Endothelial cell of umbilical vein (primary cell): ENCODE data around the gene CAP2. TPM values are rescaled to one million over a fixed set of nuclear protein-coding genes. Genes with fewer than 3 reads are reported as not detected.

Experiments
- BruUV-seq: library from RNA; stranded (reverse); fragments of 400-500 nt; replicated peaks from 2 replicates; lab custom pipeline; 2021; lab: Mats Ljungman, UMichigan
- CTCF ChIA-PET: fragments of 300-600, 350-600 bp; sonication (Branson Sonifier 250); formaldehyde crosslinking; loops from one replicate; lab custom pipeline; 2021; ENCODE audit warnings: antibody characterized with exemption, inconsistent platforms; lab: Charles Lee
- POLR2A ChIA-PET: fragments of 300-600, 350-600 bp; sonication (Branson Sonifier 250); formaldehyde crosslinking; loops from one replicate; lab custom pipeline; 2021; ENCODE audit warnings: antibody characterized with exemption, inconsistent platforms; lab: Charles Lee
- DNase-seq: peaks from one replicate; pipeline ENCODE4 v3.0.0-alpha.2; 2011; ENCODE audit warnings: low read depth, low spot score
- FAIRE-seq: peaks from 2 replicates; lab custom pipeline; 2011; peaks lifted over from hg19 to GRCh38; lab: Jason Lieb, UNC
- H2AFZ ChIP-seq: 2 replicates; pipeline ENCODE4 v1.6.0; 2012; ENCODE audit warnings: low read depth, low read length, control low read depth, inconsistent platforms
- H3K27ac ChIP-seq: 2 replicates; pipeline ENCODE4 v1.5.1; 2011; ENCODE audit warnings: low read depth, mild to moderate bottlenecking, control low read depth, low read length, moderate library complexity; ENCODE audit not compliant: insufficient read depth
- H3K27me3 ChIP-seq, 2 experiments: 2 replicates each; pipeline versions ENCODE4 v1.6.0 to v1.6.1; 2011; ENCODE audit warnings: low read length in 2 of 2, mixed read lengths in 1 of 2; ENCODE audit not compliant: control insufficient read depth in 2 of 2, insufficient read depth in 2 of 2
- H3K36me3 ChIP-seq, 2 experiments: 2 replicates in 1 of 2; 3 replicates in 1 of 2; pipeline ENCODE4 v1.5.1; 2011; ENCODE audit warnings: low read length in 2 of 2, mild to moderate bottlenecking in 1 of 2, moderate library complexity in 1 of 2; ENCODE audit not compliant: control insufficient read depth in 2 of 2, insufficient read depth in 2 of 2; ENCODE audit errors: extremely low read depth in 1 of 2
- H3K4me1 ChIP-seq: 3 replicates; pipeline ENCODE4 v1.5.1; 2011; ENCODE audit warnings: mild to moderate bottlenecking, low read length; ENCODE audit not compliant: control insufficient read depth, insufficient read depth; ENCODE audit errors: extremely low read depth
- H3K4me2 ChIP-seq: 2 replicates; pipeline ENCODE4 v1.6.1; 2011; ENCODE audit warnings: low read length, control low read depth, mixed read lengths; ENCODE audit not compliant: insufficient read depth
- H3K4me3 ChIP-seq, 3 experiments: fragments of 200-600 bp in 1 of 3; sonication (generic), shearing (Covaris generic) in 1 of 3; replicated peaks in 1 of 3; 2 replicates each; pipeline ENCODE4 v1.5.1; 2011 to 2016; ENCODE audit warnings: control low read depth in 3 of 3, low read length in 3 of 3, mild to moderate bottlenecking in 2 of 3, inconsistent platforms in 1 of 3, low read depth in 1 of 3, moderate library complexity in 1 of 3; ENCODE audit not compliant: insufficient read depth in 1 of 3
- H3K79me2 ChIP-seq: 2 replicates; pipeline ENCODE4 v1.6.0; 2012; ENCODE audit warnings: low read length, inconsistent platforms; ENCODE audit not compliant: control insufficient read depth, insufficient read depth
- H3K9ac ChIP-seq: replicated peaks from 2 replicates; pipeline ENCODE3; 2011; ENCODE audit warnings: low read length, control low read depth; ENCODE audit not compliant: insufficient read depth; ENCODE audit errors: extremely low read depth
- H3K9me1 ChIP-seq: replicated peaks from 3 replicates; pipeline ENCODE4 v1.6.0; 2011; ENCODE audit warnings: mild to moderate bottlenecking, low read length; ENCODE audit not compliant: control insufficient read depth, insufficient read depth; ENCODE audit errors: extremely low read depth
- H3K9me3 ChIP-seq: replicated peaks from 2 replicates; pipeline ENCODE4 v1.5.1; 2012; ENCODE audit warnings: low read length, inconsistent platforms; ENCODE audit not compliant: control insufficient read depth, insufficient read depth
- H4K20me1 ChIP-seq: replicated peaks from 2 replicates; pipeline ENCODE3; 2011; ENCODE audit warnings: mild to moderate bottlenecking, low read length; ENCODE audit not compliant: control insufficient read depth, insufficient read depth; ENCODE audit errors: extremely low read depth
- EZH2 ChIP-seq: IDR thresholded peaks from 2 replicates; pipeline ENCODE4 v1.6.1; 2012; ENCODE audit warnings: borderline replicate concordance, low read depth, mild to moderate bottlenecking, moderate library complexity, low read length, inconsistent platforms; ENCODE audit not compliant: severe bottlenecking
- FOS ChIP-seq: IDR thresholded peaks from 2 replicates; pipeline ENCODE4 v1.6.1; 2011; ENCODE audit warnings: mild to moderate bottlenecking, low read length, moderate library complexity, borderline replicate concordance; ENCODE audit not compliant: insufficient read depth
- GATA2 ChIP-seq: IDR thresholded peaks from 2 replicates; pipeline ENCODE4 v1.7.0; 2011; ENCODE audit warnings: low read depth, mild to moderate bottlenecking, moderate library complexity, mixed read lengths, low read length; ENCODE audit not compliant: insufficient read length, insufficient read depth
- JUN ChIP-seq: IDR thresholded peaks from 2 replicates; pipeline ENCODE4 v1.6.1; 2011; ENCODE audit warnings: borderline replicate concordance, low read depth; ENCODE audit not compliant: insufficient read length, insufficient read depth
- MAX ChIP-seq: IDR thresholded peaks from 2 replicates; pipeline ENCODE4 v1.6.1; 2011; ENCODE audit not compliant: insufficient read depth, insufficient read length
- MYC ChIP-seq: IDR thresholded peaks from one replicate; pipeline ENCODE4 v1.6.1; 2011; ENCODE audit warnings: mild to moderate bottlenecking, low read depth, low read length
- POLR2A ChIP-seq: IDR thresholded peaks from 2 replicates; pipeline ENCODE4 v1.6.1; 2012; ENCODE audit warnings: low read depth, mild to moderate bottlenecking, control low read depth, low read length
- POLR2AphosphoS5 ChIP-seq: IDR thresholded peaks from 2 replicates; pipeline ENCODE4 v1.6.1; 2012; ENCODE audit warnings: low read depth, mild to moderate bottlenecking, control low read depth, low read length, moderate library complexity; ENCODE audit not compliant: insufficient read depth
- dilution Hi-C: fragments of 300-500 bp; cut with MboI; formaldehyde crosslinking; loops from one replicate; pipeline ENCODE4 v1.15.0; 2019; ENCODE audit warnings: low sequenced_read_pairs; ENCODE audit not compliant: extremely low pct_ligation_motif_present
- intact Hi-C: fragments of 100-400 bp; cut with micrococcal nuclease; formaldehyde crosslinking; loops from one replicate; pipeline ENCODE4 v1.10.0; 2022
- polyA plus RNA-seq, 4 experiments: library from polyadenylated mRNA; depleted of rRNA in 3 of 4; stranded (reverse) in 3 of 4; unstranded in 1 of 4; fragments of >200 nt; gene quantifications; 2 replicates each; pipeline versions ENCODE4 v1.2.1 to v1.2.3, GENCODE V29; 2011 to 2012; ENCODE audit warnings: missing spikeins in 1 of 4
- total RNA-seq: library from RNA; stranded (reverse); gene quantifications from 2 replicates; pipeline ENCODE4 v1.2.3, GENCODE V29; 2021
- TF ChIP-seq, protein P1 (sequence below), 2 donors: IDR thresholded peaks; 1 replicate in 1 of 2; 2 replicates in 1 of 2; pipeline ENCODE4 v1.5.1; 2011; ENCODE audit warnings: low read length in 2 of 2, mild to moderate bottlenecking in 2 of 2, moderate library complexity in 2 of 2, control low read depth in 1 of 2, inconsistent platforms in 1 of 2, low read depth in 1 of 2; ENCODE audit not compliant: insufficient read depth in 1 of 2; ENCODE audit errors: extremely low read depth in 1 of 2

Gene CAP2
- total and polyA plus RNA-seq, 2 donors (not counting 3 experiments of a cell fraction or from before 2014, with no cell fraction given) = 12.2 to 21.3 TPM

DNA sequence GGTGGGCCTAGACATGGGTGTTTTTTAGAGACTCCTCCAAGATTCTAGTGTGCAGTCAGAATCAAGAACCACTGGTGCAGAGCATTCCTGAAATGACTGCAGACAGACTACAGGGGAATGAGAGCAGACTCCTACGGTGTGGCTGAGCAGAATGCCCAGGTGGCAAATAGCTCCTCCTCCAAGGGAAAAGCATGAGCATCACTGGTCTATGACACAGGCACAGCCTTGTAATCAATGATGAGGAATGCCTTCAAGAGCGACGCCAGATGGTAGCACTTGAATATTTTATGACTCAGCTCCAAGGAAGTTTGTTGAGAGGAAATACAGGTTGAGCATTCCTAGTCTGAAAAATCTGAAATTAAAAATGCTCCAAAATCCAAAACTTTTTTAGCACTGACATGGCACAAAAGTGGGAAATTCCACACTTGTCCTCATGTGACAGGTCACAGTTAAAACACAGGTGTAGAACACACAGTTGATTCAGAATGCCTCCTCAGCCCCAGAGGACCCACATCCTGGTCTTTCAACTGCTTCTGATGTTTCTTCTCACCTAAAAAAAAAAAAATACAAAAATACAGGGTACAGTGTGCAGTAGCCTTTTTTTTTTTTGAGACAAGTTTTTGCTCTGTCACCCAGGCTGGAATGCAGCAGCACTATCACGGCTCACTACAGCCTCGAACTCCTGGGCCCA lies 196.2 kb downstream of the CAP2 start:
- FAIRE-seq (peak; percentile 55), DNase-seq (peak; percentile 9)
- H3K27ac ChIP-seq = no peak overlapping the region
- ChIA-PET POLR2A (interaction anchor here (0.6 to 0.7 kb wide), 2 partner anchors 192 to 685 kb away, joined by 4 read pairs; no protein-coding TSS in a partner anchor), CTCF (interaction anchor here (0.7 to 1.6 kb wide), 6 partner anchors 11 to 435 kb away, joined by 3 to 7 read pairs (median 4); no protein-coding TSS in a partner anchor)
- no peak overlapping the region for H3K4me2 ChIP-seq
- H3K4me1 ChIP-seq = no peaks in the 10 kb centered on the region
- H3K27me3 ChIP-seq = peaks cover 0 to 2% of the 10 kb centered on the region in 2 experiments
- intact Hi-C loops = no loop called here
- no TSS peak for BruUV-seq
- no peak overlapping the region for H3K9ac ChIP-seq
- dilution Hi-C loops = no loop called here
- H3K79me2 ChIP-seq = no peaks in the 10 kb centered on the region
- H3K9me3 ChIP-seq = no peaks in the 10 kb centered on the region
- no peaks in the 10 kb centered on the region for H3K36me3 ChIP-seq
- no peaks in the 10 kb centered on the region for H3K9me1 ChIP-seq
- no peaks in the 10 kb centered on the region for H4K20me1 ChIP-seq
- H3K4me3 ChIP-seq = no peak overlapping the region
- no peak for TF ChIP-seq GATA2
- no peak for TF ChIP-seq EZH2
- no peak for TF ChIP-seq FOS
- no peak for TF ChIP-seq POLR2A
- no peak for TF ChIP-seq POLR2AphosphoS5
- no peak for TF ChIP-seq MAX
- no peak for TF ChIP-seq JUN
- no peak for TF ChIP-seq MYC
- TF ChIP-seq, protein P1, sequence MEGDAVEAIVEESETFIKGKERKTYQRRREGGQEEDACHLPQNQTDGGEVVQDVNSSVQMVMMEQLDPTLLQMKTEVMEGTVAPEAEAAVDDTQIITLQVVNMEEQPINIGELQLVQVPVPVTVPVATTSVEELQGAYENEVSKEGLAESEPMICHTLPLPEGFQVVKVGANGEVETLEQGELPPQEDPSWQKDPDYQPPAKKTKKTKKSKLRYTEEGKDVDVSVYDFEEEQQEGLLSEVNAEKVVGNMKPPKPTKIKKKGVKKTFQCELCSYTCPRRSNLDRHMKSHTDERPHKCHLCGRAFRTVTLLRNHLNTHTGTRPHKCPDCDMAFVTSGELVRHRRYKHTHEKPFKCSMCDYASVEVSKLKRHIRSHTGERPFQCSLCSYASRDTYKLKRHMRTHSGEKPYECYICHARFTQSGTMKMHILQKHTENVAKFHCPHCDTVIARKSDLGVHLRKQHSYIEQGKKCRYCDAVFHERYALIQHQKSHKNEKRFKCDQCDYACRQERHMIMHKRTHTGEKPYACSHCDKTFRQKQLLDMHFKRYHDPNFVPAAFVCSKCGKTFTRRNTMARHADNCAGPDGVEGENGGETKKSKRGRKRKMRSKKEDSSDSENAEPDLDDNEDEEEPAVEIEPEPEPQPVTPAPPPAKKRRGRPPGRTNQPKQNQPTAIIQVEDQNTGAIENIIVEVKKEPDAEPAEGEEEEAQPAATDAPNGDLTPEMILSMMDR (IDR thresholded peaks at IDR 0.05; ENCODE audit: extremely low read depth in 1 of 2, insufficient read depth in 1 of 2, low read depth in 1 of 2, low read length in 2 of 2) = no peak
- H2AFZ ChIP-seq = no peak overlapping the region
